ENCODE measurements around the gene GLRX. TPM values are rescaled to one million over a fixed set of nuclear protein-coding genes. Genes with fewer than 3 reads are reported as not detected.

The GLRX gene
- total RNA-seq, 2 experiments from 2014 or later: 50.4 to 51.1 TPM

DNA sequence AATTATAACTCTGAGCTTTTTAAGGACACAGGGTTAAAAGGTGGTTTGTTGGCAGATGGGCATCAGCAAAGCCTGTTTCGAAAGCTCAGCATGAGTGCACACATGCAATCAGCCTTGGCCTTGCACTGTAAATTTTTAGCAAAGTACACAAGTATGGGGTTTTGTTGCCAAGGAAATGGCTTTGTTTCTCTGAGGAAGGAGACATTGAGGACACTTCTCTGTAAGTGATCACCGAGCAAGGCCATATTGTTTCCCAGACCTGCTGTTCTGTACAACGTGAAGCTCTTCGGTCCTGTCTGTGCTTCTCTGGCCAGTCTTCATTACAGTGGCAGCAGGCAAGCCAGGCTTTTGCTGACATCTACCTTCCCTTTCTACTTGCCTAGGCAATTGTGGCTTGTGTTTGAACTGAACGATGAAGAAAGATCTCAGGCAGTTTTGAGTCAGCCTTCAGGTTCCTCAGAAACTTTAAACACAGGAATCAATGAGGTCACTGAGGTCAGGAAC, 27.9 kb upstream of the GLRX start:
- CTCF ChIA-PET: interaction anchor here (1.2 to 17.5 kb wide), 7 partner anchors 12 to 486 kb away, joined by 5 to 497 read pairs (median 6); partner anchors contain the start of gene RFESD
- intact Hi-C loops (cut with micrococcal nuclease): loop anchor here (10.0 kb wide), 1 partner anchor 584 kb away; the partner anchor contains the start of gene PCSK1
- Mint-ChIP-seq H3K27me3 (ENCODE audit: low read depth) (no peaks in the 10 kb centered on the region), H3K4me1 (ENCODE audit: low read depth) (no peaks in the 10 kb centered on the region), H3K27ac (no peak overlapping the region), H3K4me3 (no peak overlapping the region), H3K36me3 (ENCODE audit: low read depth) (no peaks in the 10 kb centered on the region), H3K9me3 (no peaks in the 10 kb centered on the region)
- no peak for DNase-seq

DNA sequence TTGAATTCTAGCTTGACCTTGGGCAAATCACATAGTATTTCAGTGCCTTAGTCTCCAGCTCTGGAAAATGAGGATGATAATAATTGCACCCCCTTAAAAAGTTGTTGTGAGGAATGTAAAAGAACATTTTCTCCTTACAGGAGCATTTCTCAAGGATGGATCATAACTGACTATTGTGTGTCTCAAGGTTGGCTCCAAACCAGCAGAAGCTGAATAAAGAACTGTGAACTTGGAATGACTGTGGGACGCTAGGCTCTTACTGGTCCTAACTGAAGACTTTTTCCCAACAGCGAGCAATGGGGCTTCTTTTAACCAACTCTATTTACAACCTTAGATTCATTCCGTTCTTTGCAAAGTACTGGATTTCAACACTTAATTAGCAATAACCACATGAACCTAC, 26.2 kb upstream of the GLRX start:
- no peak overlapping the region for H3K27ac Mint-ChIP-seq
- no peak overlapping the region for H3K4me3 Mint-ChIP-seq
- H3K27me3 Mint-ChIP-seq (ENCODE audit: low read depth): no peaks in the 10 kb centered on the region
- no peaks in the 10 kb centered on the region for H3K4me1 Mint-ChIP-seq (ENCODE audit: low read depth)
- no peaks in the 10 kb centered on the region for H3K9me3 Mint-ChIP-seq
- no peak for DNase-seq
- H3K36me3 Mint-ChIP-seq (ENCODE audit: low read depth): no peaks in the 10 kb centered on the region
- intact Hi-C loops (cut with micrococcal nuclease): no loop called here
- CTCF ChIA-PET: interaction anchor here (0.8 to 17.5 kb wide), 8 partner anchors 11 to 488 kb away, joined by 3 to 497 read pairs (median 6); partner anchors contain the start of gene RFESD

DNA sequence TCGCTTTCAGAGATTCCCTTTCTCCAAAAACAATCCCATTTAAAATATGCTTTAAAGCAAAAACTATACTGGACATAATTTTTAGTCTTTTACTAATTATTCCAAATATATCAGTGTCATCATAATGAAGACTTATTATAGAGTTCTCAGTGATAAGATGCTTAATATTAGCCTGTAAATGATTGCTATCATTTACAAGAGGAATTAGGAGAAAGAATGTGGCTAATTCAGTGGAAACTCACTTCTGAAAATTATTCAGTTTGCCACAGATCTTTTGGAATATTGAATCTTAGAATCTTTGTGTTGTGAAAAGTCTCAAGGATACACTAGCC, 24.7 kb upstream of the GLRX start:
- no peak for DNase-seq
- intact Hi-C loops (cut with micrococcal nuclease): loop anchor here (1.0 kb wide), 5 partner anchors 66 to 879 kb away; no protein-coding TSS in a partner anchor

DNA sequence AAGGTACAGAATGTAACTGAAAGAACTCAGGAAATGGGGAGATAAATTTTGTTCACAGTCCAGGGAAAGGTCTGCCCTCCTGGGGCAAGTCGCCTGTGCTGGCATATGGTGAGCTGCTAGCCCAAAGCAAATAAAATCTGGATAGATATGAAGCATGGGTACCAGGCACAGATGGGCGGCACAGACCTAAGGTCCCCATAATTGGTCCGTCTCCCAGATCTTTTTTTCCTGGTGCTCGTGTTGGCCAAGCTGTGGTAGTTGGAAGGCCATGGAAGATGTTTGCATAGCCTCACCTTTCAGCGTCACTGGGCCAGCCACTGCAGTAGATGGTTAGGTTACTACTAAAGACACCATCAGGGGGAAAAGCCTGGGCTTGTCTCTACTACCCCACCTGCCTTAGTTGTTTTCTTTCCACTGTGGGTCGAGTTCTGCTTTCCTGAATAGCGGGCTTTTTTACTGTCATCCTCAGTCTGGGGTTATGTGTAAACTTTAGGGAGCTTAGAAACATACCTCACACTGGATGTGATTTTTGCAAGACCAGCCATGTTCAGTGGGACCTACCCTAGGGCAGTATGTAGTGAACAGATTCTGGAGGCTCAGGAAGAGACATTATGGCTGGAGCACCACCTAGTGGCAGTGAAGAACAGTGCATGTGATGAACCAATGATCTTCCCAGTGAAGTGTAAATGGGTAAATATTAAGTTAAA, 24.2 kb upstream of the GLRX start:
- intact Hi-C loops (cut with micrococcal nuclease): loop anchor here (1.0 kb wide), 5 partner anchors 65 to 878 kb away; no protein-coding TSS in a partner anchor
- Mint-ChIP-seq H3K9me3 (no peaks in the 10 kb centered on the region), H3K27ac (no peak overlapping the region), H3K36me3 (ENCODE audit: low read depth) (no peaks in the 10 kb centered on the region), H3K4me3 (no peak overlapping the region), H3K27me3 (ENCODE audit: low read depth) (no peaks in the 10 kb centered on the region), H3K4me1 (ENCODE audit: low read depth) (peaks cover 9% of the 10 kb centered on the region)
- peak; percentile 81 for DNase-seq
- CTCF ChIA-PET: interaction anchor here (0.6 to 17.5 kb wide), 18 partner anchors 8 to 482 kb away, joined by 3 to 497 read pairs (median 4); partner anchors contain the start of genes GLRX and RFESD

More for the DNA sequence above, 24.7 kb upstream of the GLRX start:
- H3K9me3 Mint-ChIP-seq: no peaks in the 10 kb centered on the region
- H3K27me3 Mint-ChIP-seq (ENCODE audit: low read depth): no peaks in the 10 kb centered on the region
- H3K4me3 Mint-ChIP-seq: no peak overlapping the region
- no peaks in the 10 kb centered on the region for H3K36me3 Mint-ChIP-seq (ENCODE audit: low read depth)
- CTCF ChIA-PET: interaction anchor here (0.7 to 17.5 kb wide), 14 partner anchors 8 to 202 kb away, joined by 3 to 497 read pairs (median 6); partner anchors contain the start of genes GLRX and RFESD
- H3K4me1 Mint-ChIP-seq (ENCODE audit: low read depth): peaks cover 9% of the 10 kb centered on the region
- no peak overlapping the region for H3K27ac Mint-ChIP-seq

GRCh38 chr5:95845391-95845790, 22.9 kb upstream of the GLRX start:
- CTCF ChIA-PET: interaction anchor here (1.5 to 17.5 kb wide), 7 partner anchors 9 to 201 kb away, joined by 4 to 497 read pairs (median 9); partner anchors contain the start of gene RFESD
- DNase-seq: no peak
- peaks cover 9% of the 10 kb centered on the region for H3K4me1 Mint-ChIP-seq (ENCODE audit: low read depth)
- no peaks in the 10 kb centered on the region for H3K36me3 Mint-ChIP-seq (ENCODE audit: low read depth)
- intact Hi-C loops (cut with micrococcal nuclease): no loop called here
- no peaks in the 10 kb centered on the region for H3K27me3 Mint-ChIP-seq (ENCODE audit: low read depth)
- H3K27ac Mint-ChIP-seq: no peak overlapping the region
- H3K4me3 Mint-ChIP-seq: no peak overlapping the region
- no peaks in the 10 kb centered on the region for H3K9me3 Mint-ChIP-seq

DNA sequence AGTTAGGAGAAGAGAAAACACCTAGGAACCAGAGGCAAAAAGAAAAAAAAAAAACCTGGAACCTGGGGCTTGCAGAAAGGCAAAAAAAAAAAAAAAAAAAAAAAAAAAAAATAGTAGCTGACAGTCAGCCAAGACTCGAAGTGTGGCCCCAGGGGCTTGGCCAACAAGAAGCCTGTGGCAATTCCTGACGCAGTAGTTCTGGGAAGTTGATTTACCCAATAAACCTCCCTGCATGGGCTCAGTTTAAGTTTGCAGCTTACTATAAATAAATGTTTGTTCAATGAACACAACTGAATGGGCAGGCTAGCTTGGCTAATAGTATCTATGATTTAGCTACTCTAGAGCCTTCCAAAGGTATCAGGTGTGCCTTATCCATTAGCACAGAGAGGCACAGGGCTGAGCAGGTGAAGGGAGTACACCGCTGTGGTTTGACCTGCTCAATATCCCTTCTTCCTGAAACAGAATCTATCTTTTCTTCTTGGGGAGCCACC, 21.3 kb upstream of the GLRX start:
- no peaks in the 10 kb centered on the region for H3K27me3 Mint-ChIP-seq (ENCODE audit: low read depth)
- DNase-seq: no peak
- CTCF ChIA-PET: interaction anchor here (0.6 to 17.5 kb wide), 15 partner anchors 9 to 202 kb away, joined by 3 to 497 read pairs (median 6); partner anchors contain the start of genes GLRX and RFESD
- no peaks in the 10 kb centered on the region for H3K9me3 Mint-ChIP-seq
- H3K4me1 Mint-ChIP-seq (ENCODE audit: low read depth): peaks cover 9% of the 10 kb centered on the region
- H3K36me3 Mint-ChIP-seq (ENCODE audit: low read depth): no peaks in the 10 kb centered on the region
- intact Hi-C loops (cut with micrococcal nuclease): loop anchor here (1.0 to 2.0 kb wide), 7 partner anchors 8 to 199 kb away; no protein-coding TSS in a partner anchor
- H3K27ac Mint-ChIP-seq: peak overlapping the region; percentile 66
- H3K4me3 Mint-ChIP-seq: no peak overlapping the region

- CTCF ChIA-PET: interaction anchor here (0.7 to 17.5 kb wide), 13 partner anchors 8 to 202 kb away, joined by 3 to 497 read pairs (median 6); partner anchors contain the start of genes GLRX and RFESD
- H3K4me3 Mint-ChIP-seq: peak overlapping the region; percentile 40
- H3K9me3 Mint-ChIP-seq: no peaks in the 10 kb centered on the region
- no peaks in the 10 kb centered on the region for H3K27me3 Mint-ChIP-seq (ENCODE audit: low read depth)
- peaks cover 10% of the 10 kb centered on the region for H3K4me1 Mint-ChIP-seq (ENCODE audit: low read depth)
- H3K27ac Mint-ChIP-seq: peak overlapping the region; percentile 76
- H3K36me3 Mint-ChIP-seq (ENCODE audit: low read depth): no peaks in the 10 kb centered on the region
- peak; percentile 84 for DNase-seq
- intact Hi-C loops (cut with micrococcal nuclease): loop anchor here (1.0 to 2.0 kb wide), 7 partner anchors 8 to 199 kb away; no protein-coding TSS in a partner anchor
Observed at GRCh38 chr5:95842854-95843544, 20.5 kb upstream of the GLRX start.

DNA sequence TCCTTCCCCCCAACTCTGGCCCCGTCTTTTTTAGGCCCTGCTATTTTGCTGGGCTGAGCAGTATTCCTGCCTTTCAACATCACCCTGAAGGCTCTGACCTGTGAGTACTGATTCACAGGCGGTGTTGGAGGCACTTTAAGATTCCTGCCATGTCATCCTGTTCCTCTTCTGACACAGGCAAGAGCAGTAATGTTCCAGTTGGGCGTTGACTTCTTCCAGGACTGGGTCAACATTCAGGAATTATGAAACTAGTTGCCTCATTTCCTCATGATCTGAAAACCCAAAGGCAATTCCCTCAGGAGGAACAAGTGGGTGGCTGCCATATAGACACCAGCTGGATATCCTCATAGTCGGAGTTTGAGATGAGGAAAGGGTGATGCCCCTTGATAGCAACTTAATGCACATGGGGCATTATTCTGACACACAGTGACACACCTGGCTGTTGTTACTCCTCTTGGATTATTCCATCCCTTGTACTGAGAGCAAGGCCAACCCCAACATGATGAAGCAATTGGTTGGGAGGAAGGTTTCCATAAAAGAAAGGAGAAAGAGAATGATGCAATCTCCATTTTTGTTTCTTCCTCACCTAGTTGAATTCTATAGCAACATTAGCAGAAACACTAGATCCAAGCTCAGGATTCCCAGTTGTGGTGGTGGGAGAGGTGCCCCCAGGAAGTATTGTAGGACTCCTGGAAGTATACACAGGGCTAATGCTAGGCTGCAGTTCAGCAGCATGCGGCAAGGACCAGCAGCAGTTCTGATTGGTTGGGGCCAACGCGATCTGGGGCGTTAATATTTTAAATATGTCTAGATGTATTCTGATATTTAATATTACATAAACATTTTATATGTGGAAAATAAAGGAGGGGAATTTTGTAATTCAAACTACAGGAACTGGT, 19.6 kb upstream of the GLRX start:
- DNase-seq: no peak
- Mint-ChIP-seq H3K36me3 (ENCODE audit: low read depth) (no peaks in the 10 kb centered on the region), H3K27me3 (ENCODE audit: low read depth) (no peaks in the 10 kb centered on the region), H3K9me3 (no peaks in the 10 kb centered on the region), H3K27ac (peak overlapping the region; percentile 76), H3K4me1 (ENCODE audit: low read depth) (peaks cover 17% of the 10 kb centered on the region), H3K4me3 (no peak overlapping the region)
- intact Hi-C loops (cut with micrococcal nuclease): loop anchor here (2.0 kb wide), 1 partner anchor 123 kb away; no protein-coding TSS in a partner anchor
- CTCF ChIA-PET: interaction anchor here (0.8 to 17.5 kb wide), 4 partner anchors 18 to 178 kb away, joined by 3 to 497 read pairs (median 6); no protein-coding TSS in a partner anchor

- CTCF ChIA-PET: interaction anchor here (0.6 to 17.5 kb wide), 5 partner anchors 20 to 177 kb away, joined by 3 to 497 read pairs (median 5); no protein-coding TSS in a partner anchor
- intact Hi-C loops (cut with micrococcal nuclease): no loop called here
- Mint-ChIP-seq H3K36me3 (ENCODE audit: low read depth) (no peaks in the 10 kb centered on the region), H3K9me3 (no peaks in the 10 kb centered on the region), H3K27ac (peak overlapping the region; percentile 22), H3K4me1 (ENCODE audit: low read depth) (peaks cover 27% of the 10 kb centered on the region), H3K4me3 (no peak overlapping the region), H3K27me3 (ENCODE audit: low read depth) (no peaks in the 10 kb centered on the region)
- DNase-seq: no peak
Observed at GRCh38 chr5:95840956-95841705, 18.6 kb upstream of the GLRX start.

DNA sequence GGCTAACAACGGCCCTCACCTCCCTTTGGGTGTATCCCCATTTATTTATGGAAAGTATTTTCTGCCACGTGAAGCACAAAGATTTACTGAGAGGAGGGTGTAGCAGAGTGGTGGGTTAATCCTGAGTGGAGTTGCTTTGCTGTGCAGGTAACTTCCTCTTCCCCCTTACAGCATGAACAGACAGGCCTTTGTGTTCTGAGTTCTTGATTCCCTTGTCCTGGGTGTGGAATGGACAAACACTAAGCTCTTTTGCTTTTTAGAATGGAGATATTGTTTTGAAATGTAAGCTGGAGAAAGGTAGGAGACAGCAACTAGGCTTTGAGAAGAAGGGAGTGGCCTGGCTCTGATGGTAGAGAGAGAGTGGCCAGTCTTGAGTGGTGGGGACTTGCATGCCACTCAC, 17.1 kb upstream of the GLRX start:
- no peaks in the 10 kb centered on the region for H3K36me3 Mint-ChIP-seq (ENCODE audit: low read depth)
- no peaks in the 10 kb centered on the region for H3K27me3 Mint-ChIP-seq (ENCODE audit: low read depth)
- no peak for DNase-seq
- H3K9me3 Mint-ChIP-seq: no peaks in the 10 kb centered on the region
- no peak overlapping the region for H3K27ac Mint-ChIP-seq
- H3K4me1 Mint-ChIP-seq (ENCODE audit: low read depth): peaks cover 35% of the 10 kb centered on the region
- intact Hi-C loops (cut with micrococcal nuclease): no loop called here
- CTCF ChIA-PET: interaction anchor here (0.7 to 17.5 kb wide), 6 partner anchors 8 to 68 kb away, joined by 3 to 497 read pairs (median 4); no protein-coding TSS in a partner anchor
- H3K4me3 Mint-ChIP-seq: no peak overlapping the region
